HG02981 (cell line): Measurements from ENCODE around the gene TTPAL.
"Not testable (repeated sequence)": the region's sequence is repeated elsewhere in the genome, so short reads cannot be mapped to it uniquely, and the experiment has no call there.

ENCODE experiments used
- ATAC-seq: cut with Tn5 transposase; IDR thresholded peaks from one replicate; pipeline ENCODE4 v1.9.1; 2021; ENCODE audit warnings: mild to moderate bottlenecking, moderate library complexity; ENCODE audit not compliant: unreplicated experiment

TTPAL gene

DNA sequence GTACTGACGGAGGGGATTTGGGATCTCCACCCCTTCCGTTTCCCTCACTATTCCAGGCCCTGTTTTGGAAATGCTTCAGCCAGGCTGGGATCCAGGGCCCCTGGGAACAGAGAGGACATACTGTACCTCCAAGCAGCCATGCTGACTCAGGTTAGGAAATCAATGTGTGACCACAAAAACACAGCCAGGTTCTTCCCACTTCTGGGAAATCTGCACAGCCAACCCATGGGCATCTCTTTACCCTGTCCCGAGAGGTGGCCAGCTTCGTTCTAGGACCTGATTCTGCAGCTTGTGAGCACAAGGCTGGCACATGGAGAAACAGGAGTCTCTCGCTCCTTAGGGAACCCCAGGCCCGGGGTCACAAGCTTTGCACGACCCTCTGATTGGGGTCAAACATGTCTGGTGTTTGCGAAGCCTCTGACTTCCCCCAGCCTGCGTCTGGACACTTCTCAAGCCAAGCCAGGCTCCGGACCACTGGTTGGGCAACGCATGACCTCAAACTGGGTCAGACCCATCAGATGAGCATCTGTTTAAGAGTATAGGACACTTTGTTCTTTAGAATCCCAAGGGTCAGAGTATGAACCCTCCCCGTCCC is 8.3 kb upstream of the TTPAL start:
- ATAC-seq: no peak

DNA sequence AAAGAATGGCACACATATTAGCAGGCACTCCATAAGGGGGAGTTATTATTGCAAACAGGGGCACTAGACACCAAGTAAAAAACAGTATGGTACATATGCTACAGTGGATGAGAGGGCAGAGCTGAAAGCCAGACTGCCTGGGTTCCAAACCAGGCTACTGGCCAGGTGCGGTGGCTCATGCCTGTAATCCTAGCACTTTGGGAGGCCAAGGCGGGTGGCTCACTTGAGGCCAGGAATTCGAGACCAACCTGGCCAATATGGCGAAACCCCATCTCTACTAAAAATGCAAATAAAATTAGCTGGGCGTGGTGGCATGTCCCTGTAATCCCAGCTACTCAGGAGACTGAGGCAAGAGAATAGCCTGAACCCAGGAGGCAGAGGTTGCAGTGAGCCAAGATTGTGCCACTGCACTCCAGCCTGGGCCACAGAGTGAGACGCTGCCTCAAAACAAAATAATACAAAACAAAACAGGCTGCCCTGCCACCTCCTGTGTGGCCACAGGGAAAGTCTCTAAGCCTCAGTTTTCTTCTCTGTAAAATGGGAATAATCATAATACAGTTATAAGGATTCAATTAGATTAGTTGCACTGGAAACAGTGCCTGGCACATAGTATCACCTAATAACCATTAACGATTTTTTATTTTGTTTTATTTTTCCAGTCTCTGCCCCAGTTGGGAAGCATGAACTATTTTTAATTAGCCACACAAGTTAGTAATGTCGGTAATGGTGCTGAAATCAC is 7.5 kb upstream of the TTPAL start:
- ATAC-seq: no peak

DNA sequence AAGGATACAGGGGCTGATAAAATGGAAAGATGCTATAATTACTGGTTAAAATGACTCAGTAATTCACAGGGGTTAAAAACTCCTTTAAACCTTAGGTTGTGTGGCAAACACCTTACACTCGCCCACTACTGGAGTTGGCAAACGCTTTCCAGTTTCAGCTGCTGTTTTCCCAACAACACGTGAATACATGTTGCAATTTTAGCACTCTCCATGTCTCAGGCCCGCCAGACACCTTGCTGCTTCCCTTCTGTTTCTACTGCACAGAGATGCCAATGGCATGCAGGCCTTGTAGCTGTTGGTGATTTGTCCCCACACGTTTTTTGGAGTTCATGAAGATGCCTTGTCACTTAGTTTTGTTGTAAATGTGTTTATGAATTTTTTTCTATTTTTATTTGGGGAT is 5.3 kb upstream of the TTPAL start:
- no peak for ATAC-seq

GRCh38 chr20:44471481-44471882 is 4.2 kb upstream of the TTPAL start:
- ATAC-seq: no peak

- not testable (repeated sequence) for ATAC-seq
These were observed 3.4 kb upstream of the TTPAL start for GRCh38 chr20:44472283-44472682.

DNA sequence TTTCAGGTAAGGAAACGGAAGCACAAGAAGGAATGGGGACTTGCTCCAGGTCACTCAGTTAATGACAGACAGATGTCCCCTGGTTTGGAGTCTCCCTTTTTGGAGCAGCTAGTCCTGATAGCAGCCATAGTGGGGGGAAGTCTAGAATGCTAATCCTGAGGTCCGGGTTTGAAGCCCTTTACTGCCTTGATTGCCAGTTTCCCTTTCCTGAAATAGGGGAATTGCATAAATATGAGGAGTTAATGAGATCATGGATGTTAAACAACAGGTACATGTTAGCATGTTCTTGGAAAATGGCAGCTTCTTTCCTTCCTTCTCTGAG is 341 bp upstream of the TTPAL start:
- no peak for ATAC-seq

DNA sequence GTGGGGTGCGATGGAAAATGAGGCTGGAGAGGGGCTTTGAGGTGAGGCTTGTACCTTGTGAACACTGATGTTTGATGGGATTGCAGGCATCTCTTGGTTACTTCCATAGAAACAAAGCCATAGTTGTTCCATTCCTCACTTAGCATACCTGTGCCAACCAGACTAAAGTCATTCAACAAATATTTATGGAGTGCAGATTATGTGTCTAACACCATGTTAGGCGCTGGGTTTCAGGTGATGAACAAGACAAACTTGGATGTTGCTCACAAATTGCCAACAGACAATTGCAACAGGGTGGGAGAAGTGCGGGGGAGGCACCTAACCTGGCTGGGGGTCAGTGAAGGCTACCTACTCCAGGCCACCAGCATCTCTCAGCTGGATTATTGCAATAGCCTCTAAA is 1.5 kb downstream of the TTPAL start:
- no peak for ATAC-seq

- ATAC-seq: no peak
These were observed 2.5 kb downstream of the TTPAL start for GRCh38 chr20:44478206-44478605.

- ATAC-seq: no peak
These were observed 4.0 kb downstream of the TTPAL start for GRCh38 chr20:44479643-44480042.

DNA sequence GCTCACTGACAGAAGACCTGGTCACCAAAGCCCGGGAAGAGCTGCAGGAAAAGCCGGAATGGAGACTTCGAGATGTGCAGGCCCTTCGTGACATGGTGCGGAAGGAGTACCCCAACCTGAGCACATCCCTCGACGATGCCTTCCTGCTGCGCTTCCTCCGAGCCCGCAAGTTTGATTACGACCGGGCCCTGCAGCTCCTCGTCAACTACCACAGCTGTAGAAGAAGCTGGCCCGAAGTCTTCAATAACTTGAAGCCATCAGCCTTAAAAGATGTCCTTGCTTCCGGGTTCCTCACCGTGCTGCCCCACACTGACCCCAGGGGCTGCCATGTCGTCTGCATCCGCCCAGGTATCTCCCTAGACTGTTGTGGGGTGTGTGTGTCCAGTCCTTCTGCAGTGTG is 4.4 kb downstream of the TTPAL start:
- ATAC-seq: no peak

GRCh38 chr20:44481719-44482416 is 6.2 kb downstream of the TTPAL start:
- no peak for ATAC-seq

DNA sequence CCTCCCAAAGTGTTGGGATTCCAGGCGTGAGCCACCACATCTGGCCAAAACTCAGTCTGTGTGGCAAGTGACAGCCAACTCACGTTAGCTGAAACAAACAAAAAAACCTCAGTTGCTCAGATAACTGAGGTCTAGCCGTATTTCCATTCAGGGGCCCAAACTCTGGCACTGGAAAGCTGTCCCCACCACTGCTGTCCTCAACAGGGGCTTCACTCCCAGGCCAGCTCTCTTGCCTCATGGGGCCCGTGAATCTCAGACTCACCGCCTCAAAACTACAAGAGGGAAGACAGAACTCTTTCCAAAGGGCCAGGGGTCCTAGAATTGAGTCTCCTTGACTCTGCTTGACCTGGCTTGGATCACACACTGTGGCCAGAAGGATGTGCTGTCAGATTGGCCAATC is 7.4 kb downstream of the TTPAL start:
- ATAC-seq: no peak

GRCh38 chr20:44485078-44485829 is 9.6 kb downstream of the TTPAL start:
- ATAC-seq: no peak

DNA sequence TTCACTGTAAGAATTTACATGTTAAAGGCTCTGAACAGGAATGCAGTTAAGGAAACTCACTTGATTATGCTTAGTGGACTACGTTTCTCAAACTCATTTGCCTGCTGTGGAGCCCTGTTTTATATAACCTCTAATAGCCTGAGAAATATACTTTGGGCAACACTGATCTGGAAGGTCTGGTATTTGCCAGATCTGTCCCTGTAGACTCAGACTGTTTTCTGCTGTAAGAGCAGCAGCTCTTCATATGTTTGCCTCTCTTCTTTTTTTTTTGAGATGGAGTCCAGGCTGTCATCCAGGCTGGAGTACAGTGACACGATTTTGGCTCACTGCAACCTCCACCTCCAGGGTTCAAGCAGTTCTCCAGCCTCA is 10.1 kb downstream of the TTPAL start:
- no peak for ATAC-seq

DNA sequence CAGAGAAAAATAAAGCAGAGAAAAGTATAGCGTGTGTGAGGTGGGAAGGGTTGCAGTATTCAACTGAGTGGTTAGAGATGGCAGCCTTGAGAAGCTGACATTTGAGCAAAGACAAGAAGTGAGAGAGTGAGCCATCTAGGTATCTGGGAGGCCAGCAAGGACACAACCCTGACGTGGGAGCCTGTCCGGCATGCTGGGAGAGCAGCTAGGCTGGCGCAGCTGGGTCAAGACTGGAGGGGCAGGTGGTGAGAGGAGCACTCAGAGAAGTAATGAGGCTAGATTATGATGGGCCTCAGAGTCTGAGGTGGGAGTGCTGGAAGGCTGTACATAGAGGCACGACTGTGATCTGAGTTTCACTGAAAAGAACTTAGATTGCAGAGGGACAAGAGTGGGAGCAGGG is 12.9 kb downstream of the TTPAL start:
- ATAC-seq: no peak

GRCh38 chr20:44489223-44489622 is 13.5 kb downstream of the TTPAL start:
- no peak for ATAC-seq

- no peak for ATAC-seq
These were observed 14.3 kb downstream of the TTPAL start for GRCh38 chr20:44489931-44490330.

DNA sequence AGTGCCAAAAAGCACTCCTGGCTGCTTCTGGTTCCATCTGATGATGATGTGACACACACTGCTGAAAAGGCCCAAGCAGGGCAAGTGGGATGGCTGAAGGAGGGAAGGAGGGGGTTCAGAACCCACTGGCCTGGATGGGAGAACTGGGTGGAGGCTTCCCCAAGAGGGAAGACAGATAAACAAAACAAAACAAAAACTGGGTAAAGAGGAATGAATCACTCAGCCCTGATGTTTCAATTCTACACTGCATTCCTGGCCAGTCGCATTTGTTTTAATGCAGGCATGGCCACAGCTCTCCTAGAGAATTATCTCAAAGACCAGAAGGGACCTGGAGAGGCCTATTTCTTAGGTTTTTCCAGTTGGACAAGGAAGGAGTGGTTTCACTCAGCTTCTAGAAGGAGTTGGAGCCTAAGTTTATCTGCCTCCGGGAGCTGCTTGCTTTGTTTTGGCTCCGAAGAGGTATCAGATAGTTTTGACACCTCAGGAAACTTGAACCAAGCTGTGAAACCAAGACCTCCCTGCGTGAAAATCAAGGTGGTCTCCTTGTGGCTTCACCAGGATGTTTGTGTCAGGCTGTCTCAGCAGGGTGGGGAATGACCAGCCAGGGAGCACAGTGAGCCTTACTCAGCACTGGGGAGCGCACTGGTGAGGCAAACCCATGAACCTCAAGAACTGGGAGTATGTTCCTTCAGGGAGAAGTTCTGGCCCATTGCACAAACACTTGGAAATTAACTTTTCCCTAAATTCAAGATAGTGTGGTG is 16.1 kb downstream of the TTPAL start:
- ATAC-seq: no peak

GRCh38 chr20:44494266-44494665 is 18.6 kb downstream of the TTPAL start:
- no peak for ATAC-seq

GRCh38 chr20:44494681-44495080 is 19.0 kb downstream of the TTPAL start:
- ATAC-seq: no peak

GRCh38 chr20:44495257-44495656 is 19.6 kb downstream of the TTPAL start:
- no peak for ATAC-seq
